Activated CD8-positive, alpha-beta memory T cell treated with anti-CD3 and anti-CD28 coated beads, Interleukin-2, amount 50 U/mL, for 24 hours (primary cell): Measurements from ENCODE around the gene CTNND2.

ENCODE experiments used
- DNase-seq: peaks from one replicate; pipeline ENCODE4 v3.0.0-alpha.2; 2020; ENCODE audit errors: extremely low read depth

Gene CTNND2

GRCh38 chr5:11174591-11174990 is 729.7 kb downstream of the CTNND2 start:
- no peak for DNase-seq

- DNase-seq = no peak
Observed at GRCh38 chr5:11172484-11172883, 731.8 kb downstream of the CTNND2 start.

GRCh38 chr5:11171236-11171635 is 733.0 kb downstream of the CTNND2 start:
- no peak for DNase-seq

- DNase-seq = no peak
Observed at GRCh38 chr5:11166923-11167322, 737.3 kb downstream of the CTNND2 start.

DNA sequence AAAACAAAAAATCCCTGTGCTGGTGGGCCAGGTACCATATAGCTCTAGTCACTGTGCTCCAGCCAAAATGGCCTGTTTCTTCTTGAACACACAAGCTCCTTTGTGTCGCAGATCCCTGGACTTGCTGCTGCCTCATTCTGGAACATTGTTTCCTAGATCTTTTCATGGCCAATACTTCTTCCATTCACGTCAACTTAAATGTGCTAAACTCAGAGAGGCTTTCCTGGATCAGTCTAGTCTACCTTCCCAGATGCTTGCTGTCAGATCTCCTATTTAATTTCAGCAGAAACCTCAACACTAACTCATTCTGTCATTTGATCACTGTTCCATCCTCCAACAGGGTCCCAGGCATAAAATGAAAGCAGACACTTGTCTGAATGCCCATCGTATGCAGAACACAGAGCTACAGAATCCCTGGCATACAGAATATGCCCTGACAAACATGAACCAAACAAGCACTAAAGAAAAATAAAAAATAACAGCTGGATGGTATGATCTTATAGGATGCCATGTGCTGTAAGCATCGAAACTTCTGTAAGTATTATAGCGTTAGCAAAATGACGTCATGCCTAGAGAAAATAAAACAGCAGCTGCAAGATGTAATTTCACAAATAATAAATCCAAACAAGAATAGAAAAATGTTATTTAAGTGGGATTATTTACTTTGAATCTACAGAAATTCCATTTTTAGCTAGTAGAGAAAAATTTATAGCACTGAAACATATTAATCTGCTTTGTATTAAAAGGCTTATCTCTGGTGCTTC is 739.5 kb downstream of the CTNND2 start:
- DNase-seq = no peak

DNA sequence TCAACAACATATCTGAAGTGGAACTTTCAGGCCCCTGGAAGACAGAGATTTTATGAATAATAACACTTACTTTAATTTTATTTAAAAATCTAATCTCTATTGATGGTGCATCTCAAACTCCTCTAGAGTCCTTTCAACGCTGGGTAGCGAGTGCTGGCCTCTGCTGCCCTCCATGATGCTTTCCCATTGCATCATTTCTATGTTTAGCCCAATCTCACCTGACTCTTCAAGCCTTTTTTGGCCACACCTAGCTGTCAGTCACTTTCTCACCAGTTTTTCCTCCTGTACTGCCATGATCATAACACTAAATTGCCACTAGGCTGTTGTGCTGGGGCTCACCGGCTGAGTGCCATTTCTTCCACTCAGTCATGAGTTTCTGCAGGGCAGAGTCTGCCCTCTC is 747.1 kb downstream of the CTNND2 start:
- no peak for DNase-seq

- DNase-seq = no peak
Observed at GRCh38 chr5:11153670-11154382, 750.4 kb downstream of the CTNND2 start.

GRCh38 chr5:11152368-11152767 is 751.9 kb downstream of the CTNND2 start:
- DNase-seq = no peak

GRCh38 chr5:11150976-11151375 is 753.3 kb downstream of the CTNND2 start:
- DNase-seq = no peak

DNA sequence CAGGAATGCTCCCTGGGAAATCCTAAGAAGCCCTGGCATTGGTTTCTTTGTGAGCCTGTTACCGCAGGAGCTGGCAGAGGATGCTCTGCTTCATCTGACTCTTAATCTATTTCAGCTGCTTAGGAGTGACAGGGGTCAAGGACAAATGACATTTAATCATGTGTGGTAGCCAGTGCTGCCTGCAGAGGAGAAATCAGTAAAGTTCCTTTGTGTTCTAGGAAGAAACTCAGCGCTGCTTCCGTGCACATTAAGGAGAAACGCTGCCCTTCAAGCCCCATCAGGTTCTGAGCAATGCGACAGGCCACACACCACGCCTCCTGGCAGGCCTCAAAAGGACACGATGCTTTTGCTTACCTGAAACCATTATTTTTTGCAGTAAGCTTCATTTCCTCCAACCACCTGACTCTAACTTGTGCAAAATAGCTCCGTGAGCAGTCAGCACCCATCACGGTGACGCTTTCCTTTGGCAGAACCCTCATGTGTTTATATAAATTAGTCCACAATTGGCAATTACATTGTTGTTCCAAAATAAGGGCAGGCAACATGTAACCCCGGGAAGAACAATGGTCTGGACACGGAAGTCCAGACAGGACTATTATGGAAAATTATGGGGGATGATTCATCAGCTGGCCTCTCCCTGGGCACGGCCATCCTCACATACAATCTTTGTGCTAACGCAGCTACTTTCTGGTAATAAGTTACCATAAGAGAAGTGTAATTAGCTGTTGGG is 755.3 kb downstream of the CTNND2 start:
- DNase-seq = no peak

DNA sequence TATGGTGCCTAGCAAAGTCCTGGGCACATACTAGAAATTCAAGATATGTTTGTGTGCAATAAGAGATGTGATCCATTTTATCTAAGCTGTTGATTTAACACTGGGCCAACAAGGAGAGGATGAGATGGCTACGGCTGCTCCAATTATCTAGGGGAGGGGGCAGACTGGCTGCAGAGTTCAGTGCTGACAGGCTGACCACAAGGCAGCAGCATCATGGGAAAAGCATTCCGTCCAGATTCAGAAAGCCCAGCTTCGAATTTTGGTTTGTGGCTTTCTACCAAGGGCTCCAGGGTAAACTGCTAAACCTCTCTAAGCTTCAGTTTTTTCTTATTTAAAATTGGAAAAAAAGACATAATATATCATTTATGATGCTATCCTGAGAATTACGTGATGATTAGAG is 758.1 kb downstream of the CTNND2 start:
- DNase-seq = no peak

GRCh38 chr5:11143456-11144267 is 760.6 kb downstream of the CTNND2 start:
- DNase-seq = peak; percentile 1

- no peak for DNase-seq
Observed at GRCh38 chr5:11139217-11139865, 764.9 kb downstream of the CTNND2 start.

DNA sequence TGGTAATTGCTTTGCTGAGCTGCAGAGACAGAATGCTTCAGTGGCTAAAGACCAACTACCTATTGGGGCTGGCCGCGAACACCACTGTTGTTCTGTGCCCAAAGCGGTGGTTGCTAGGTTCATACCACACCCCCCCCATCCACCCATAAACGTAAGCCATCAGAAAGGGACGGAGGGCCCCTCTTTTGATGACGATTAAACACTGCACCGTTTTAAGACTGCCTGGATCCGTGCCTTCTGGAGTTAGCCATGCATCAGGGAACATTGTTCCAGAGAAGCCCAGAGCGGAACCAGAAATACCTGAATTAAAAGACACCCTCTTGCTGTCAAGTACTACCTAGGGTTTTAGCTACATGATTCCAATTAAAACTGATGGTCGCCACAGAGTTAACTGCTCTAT is 774.1 kb downstream of the CTNND2 start:
- DNase-seq = no peak

DNA sequence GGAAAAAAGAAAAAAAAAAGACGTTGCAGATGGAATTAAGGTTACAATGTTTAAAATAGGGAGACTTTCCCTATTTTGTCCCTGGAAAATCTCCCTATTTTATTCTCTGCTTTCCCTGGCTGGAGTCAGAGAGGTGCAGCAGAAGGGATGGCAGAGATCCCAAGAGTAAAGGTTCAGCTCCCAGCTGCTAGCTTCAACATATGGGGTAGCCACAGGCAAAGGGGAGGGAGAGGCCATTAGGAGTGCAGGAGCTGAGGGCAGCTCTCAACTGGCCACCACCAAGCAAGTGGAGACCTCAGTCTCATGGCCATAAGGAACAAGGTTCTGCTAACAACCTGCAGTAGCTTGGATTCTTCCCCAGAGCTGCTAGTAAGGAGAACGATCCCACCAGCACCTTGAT is 776.2 kb downstream of the CTNND2 start:
- DNase-seq = no peak

DNA sequence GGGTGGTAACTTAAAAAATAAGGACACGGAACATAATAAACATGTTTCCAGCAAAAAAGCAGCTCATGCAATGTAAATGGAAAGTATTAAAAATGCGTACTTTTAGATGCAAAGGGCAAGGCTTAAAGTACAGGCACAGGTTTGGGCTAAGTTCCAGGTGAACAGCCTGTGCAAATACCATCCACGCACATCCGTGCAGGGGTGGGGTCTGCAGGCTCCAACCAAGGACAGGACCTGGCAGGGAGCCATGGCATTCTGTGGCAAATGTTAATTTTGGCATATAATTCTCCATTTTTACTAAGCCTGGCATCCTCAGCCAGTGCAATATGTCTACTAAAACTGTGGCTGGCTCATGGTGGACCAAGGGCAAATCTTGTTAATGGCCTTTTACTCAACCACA is 777.4 kb downstream of the CTNND2 start:
- DNase-seq = no peak

DNA sequence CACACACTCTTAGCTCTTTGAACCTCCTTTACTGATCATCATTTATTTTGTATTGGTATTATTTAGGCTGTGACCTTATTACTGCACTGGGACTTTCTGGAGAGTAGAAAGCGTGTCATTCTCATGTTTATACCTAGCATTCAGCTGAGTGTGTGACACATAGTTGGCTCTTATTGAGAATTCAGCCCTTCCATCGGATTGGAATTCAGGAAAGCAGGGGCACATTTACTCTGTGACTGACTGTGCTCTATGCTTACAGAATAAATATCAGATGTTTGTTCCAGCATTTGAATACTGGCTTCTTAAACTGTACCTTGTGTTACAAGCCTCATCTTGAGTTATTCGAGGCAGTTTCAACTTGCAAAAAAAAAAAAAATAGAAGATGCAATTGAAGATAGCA is 782.4 kb downstream of the CTNND2 start:
- no peak for DNase-seq

GRCh38 chr5:11110128-11110527 is 794.1 kb downstream of the CTNND2 start:
- DNase-seq = no peak

DNA sequence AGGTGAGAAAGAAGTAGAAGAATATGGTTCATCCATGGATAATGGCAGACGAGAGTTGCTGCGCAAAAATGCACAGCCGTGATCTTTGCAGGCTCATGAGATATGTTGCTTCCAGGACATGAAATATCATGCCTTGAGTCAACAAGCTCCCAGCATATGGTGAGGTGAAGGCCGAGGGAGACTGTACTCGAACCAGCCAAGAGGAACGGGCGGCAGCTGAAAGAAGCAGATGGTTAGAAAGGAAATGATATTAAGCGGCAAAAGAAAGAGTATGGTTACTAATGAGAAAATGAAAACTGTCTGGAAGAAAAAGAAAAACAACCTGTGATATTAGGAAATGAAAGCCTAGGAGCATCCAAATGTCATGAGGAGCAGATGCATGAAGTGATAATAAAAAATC is 798.5 kb downstream of the CTNND2 start:
- DNase-seq = no peak

DNA sequence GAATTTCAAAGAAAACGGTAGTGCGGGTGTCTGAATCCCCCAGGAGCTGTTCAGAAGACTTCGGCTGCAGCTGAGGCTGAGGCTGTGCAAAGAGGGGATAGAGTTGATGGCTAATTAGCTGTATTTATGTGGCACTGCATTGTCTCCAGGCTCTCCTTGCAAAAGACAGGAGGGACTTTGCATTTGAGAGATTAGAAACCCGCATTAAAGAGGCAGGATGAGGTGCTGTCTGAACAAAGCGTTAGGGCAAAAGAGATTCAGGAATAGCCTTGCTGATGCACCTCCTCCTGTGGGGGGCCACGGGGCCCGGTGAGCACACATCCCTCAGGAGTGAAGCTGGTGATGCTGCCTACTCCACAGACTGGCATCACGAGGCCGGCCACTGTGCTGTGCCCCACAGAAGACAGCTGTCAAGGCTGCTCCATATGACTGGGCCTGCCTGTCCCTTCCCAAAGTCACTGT is 799.6 kb downstream of the CTNND2 start:
- DNase-seq = no peak

GRCh38 chr5:11104210-11104609 is 800.0 kb downstream of the CTNND2 start:
- no peak for DNase-seq
